ENCODE measurements around the gene STARD3.

Gene STARD3

GRCh38 chr17:39604911-39605491 is 31.9 kb upstream of the STARD3 start:
- ATAC-seq, result no peak

DNA sequence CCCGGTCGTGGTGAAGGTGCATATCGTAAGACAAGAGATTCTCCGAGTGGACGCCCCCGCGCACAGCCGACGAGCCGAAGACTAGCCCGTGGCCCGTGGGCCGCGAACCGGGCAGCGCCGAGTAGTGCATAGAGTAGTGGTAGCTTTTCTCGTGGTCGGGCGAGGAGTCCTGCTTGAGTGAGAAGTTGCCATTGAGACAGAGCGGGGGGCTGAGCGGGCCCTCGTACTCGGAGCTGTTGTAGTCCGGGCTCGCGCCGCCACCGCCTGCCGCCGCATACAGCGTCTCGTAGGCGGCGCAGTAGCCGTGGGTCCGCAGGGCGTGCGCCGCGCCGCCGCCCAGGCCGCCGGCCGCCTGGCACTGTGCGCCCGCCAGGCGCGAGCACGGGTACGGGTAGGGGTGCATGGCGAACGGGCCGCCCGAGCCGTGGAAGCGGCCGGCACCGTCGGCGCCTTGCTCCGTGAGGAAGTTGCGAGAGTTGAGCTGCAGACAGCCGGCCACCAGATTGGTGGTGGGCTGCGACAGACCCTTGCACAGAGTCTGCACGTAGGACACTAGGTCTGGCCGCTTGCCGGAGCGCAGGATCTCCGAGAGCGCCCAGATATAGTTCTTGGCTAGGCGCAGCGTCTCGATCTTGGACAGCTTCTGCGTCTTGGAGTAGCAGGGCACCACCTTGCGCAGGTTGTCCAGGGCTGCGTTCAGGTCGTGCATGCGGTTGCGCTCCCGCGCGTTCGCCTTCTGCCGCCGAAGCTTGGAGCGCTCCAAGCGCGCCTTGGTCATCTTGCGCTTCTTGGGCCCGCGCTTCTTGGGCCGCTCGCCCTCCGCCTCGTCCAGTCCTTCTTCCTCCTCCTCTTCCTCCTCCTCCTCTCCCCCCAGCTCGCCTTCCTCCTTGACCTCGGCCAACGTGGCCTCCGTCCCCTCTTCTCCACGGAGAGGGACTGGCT is 31.2 kb upstream of the STARD3 start:
- ATAC-seq, result peak; percentile 25 to 27

DNA sequence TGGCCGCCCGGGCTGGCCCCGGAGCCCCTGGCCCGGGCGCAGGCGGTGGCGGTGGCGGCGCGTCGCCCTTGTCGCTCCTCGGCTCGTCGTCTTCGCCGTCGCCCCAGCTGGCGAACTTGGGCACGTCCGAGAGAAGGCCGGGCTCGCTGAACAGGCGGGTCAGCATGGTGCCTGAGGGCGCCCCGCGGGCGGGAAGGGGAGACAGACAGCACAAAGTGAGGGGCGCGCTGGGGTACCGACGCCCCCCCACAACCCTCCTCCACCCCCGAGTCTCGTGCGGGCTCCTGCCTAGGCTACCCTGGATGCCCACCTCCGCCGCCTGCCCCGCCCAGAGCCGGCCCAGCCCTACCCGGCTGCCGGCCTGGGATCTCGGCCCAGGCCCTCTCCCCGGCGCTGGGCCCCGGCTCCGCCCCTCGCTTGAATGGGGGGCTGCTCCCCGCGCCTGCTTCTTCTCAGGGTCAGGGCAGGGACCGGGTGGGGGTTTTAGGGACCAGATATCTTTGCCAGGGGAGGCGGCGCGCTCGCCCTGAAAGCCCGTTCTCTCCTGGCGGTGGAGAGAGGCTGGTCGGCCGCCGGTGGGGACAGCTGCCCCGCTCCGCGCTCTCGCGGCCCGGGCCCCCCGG is 30.4 kb upstream of the STARD3 start:
- no peak for ATAC-seq

DNA sequence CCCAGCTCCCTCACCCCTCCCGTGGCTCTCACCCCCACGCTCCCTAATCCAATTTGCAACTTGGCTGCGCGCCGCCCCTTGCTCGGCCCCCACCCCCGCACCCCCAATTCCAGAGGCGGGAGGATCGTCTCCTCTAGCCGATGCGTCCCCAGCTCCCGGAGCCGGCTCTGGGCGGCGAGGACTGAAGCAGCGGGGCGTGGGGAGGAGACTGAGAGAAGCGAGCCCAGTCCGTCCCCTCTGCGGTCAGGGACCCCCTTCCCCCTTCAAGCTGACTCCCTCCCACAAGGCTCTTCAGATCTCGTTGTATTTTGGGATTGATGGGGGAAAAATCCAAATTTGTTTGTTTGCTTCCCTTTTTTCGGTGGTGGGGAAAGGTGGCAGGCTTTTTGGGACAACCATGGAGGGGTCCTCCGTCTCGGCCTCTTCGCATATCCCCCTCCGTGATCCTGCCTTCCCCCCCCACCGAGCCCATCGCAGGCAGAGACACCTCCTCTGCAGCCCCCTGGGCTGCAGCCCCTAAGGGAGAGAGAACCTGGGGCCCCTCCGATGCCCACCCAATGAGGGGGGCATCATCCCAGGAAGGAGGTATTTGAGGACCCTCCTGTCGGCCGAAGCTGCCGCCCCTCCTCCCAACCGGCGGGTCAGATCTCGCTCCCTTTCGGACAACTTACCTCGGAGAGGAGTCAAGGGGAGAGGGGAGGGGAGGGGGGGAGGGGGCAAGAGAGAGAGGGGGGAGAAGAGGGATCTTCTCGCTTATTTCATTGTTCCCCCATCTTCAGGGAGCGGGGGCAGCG is 29.7 kb upstream of the STARD3 start:
- ATAC-seq, result no peak

- no peak for ATAC-seq
Measured at GRCh38 chr17:39607851-39608130, 29.2 kb upstream of the STARD3 start, which contains the start of gene NEUROD2. TSS of gene NEUROD2 (minus strand) at chr17:39607920. CDS start at chr17:39606599, 1,321 bp downstream.

GRCh38 chr17:39608142-39608981 is 28.6 kb upstream of the STARD3 start:
- ATAC-seq, result no peak

GRCh38 chr17:39609416-39610025 is 27.4 kb upstream of the STARD3 start:
- ATAC-seq, result no peak

GRCh38 chr17:39611401-39612112 is 25.4 kb upstream of the STARD3 start:
- ATAC-seq, result no peak

DNA sequence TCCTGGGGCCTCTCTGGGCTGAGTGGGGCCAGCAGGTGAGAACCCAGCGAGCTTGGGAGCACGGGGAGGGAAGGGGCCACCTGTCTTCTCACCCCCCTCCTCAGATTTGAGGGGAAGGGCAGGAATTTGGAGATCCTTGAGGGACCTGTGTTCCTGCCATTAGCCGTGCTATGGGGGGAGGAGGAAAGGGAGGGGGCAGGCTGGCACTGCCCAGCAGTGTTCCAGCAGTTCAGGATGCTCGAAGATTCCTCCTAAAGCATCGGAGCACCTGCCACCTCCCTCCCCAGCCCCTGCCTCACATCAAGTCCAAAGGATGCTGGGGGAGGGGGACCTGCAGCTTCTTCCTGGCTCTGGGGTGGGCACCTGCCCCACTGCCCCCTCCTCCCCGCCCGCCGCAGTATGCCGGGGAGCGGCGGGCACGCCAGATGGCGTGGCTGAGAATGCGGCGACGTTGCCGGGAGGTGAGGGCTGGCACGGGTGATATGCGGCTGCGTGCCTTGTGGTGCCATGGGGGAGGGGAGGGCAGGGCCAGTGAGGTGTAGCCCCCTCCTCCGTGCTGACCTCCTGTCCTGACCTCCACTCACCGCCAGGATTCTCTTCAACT is 24.6 kb upstream of the STARD3 start:
- ATAC-seq, result no peak

DNA sequence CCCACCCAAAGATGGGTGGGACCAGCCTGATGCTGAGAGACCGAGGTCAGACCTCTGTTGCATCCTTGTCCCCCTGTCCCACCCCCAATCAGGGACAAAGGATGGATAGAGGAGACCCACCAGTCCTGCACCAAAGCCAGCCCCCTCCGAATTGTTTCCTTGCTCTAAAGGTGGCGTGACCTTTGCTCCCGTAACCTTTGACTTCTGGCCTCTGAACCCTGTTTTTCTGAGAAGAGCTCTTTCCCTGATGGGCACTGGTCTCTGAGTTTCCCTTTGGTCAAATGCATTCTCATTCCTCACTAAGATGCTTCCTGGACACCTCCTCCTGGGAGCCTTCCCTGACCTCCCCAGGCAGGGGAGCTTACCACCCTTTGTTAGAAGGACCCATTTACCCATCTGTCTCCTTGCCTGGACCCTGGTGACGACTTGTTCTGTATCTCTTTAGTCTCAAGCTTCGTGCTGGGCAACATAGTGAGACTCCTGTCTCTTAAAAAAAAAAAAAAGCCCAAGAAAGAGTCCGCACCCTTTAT is 23.9 kb upstream of the STARD3 start:
- ATAC-seq, result no peak

DNA sequence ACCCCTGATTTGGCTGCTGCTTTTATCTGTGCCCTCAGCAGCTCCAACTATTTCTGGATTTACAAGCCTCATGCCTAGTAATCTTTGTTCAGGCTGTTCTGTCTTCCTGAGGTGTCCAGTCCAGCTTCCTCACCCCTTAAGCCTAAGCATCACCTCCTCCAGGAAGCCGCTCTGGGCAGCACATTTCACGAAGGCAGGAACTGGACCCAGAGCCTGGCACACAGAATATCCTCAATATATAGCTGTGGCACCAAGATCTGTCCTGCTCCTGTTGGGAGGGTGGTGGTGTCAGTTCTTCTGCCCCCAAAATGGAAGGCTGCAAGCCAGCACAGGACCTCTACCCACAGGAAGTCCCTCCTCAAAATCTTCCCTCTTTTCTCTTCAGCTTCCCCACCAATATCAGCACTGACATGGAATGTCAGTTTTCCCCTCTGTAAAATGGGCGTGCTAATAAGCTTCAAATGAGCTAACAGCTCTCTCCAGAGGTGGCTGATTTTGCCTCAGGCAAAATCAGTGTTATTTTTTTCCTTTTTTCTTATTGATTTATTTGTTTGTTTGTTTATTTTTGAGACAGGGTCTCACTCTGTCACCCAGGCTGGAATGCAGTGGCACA is 22.3 kb upstream of the STARD3 start:
- ATAC-seq, result no peak

- ATAC-seq, result no peak
Measured at GRCh38 chr17:39615434-39615833, 21.5 kb upstream of the STARD3 start.

GRCh38 chr17:39617100-39617445 is 19.9 kb upstream of the STARD3 start:
- ATAC-seq, result no peak

- peak; percentile 21 to 34 for ATAC-seq
Measured at GRCh38 chr17:39617446-39618245, 19.3 kb upstream of the STARD3 start.

GRCh38 chr17:39618246-39618913 is 18.6 kb upstream of the STARD3 start:
- ATAC-seq, result no peak

GRCh38 chr17:39618956-39619785 is 17.8 kb upstream of the STARD3 start:
- ATAC-seq, result no peak

DNA sequence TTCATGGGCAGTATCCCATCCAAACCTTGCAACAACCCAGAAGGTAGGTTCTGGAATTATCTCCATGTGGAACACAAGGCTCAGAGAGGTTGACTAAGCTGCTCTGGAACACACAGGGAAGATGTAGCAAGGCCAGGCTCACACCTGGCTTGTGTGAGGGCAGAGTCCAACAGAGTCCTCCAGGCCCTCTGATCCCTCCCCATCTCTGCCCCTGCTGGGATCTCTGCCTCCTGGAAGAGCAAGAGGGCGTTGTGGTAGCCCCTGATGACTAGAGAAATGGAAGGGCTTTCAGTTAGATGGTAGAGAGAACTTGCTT is 17.2 kb upstream of the STARD3 start:
- no peak for ATAC-seq

All from activated CD4-positive, CD25-positive, alpha-beta regulatory T cell treated with anti-CD3 and anti-CD28 coated beads, Interleukin-2, amount 50 U/mL, for 24 hours (primary cell).